HG03442 (cell line): ENCODE measurements around the gene GNG8.

Source experiments
- ATAC-seq: cut with Tn5 transposase; IDR thresholded peaks from one replicate; pipeline ENCODE4 v1.9.1; 2021; ENCODE audit warnings: mild to moderate bottlenecking, moderate library complexity; ENCODE audit not compliant: unreplicated experiment

Gene GNG8

GRCh38 chr19:46620716-46621115 lies 15.3 kb downstream of the GNG8 start:
- ATAC-seq, result no peak

GRCh38 chr19:46620267-46620666 lies 15.7 kb downstream of the GNG8 start:
- ATAC-seq, result no peak

GRCh38 chr19:46618670-46619231 lies 17.3 kb downstream of the GNG8 start:
- ATAC-seq, result no peak

- ATAC-seq, result no peak
These were observed 18.4 kb downstream of the GNG8 start for GRCh38 chr19:46617601-46618000.

GRCh38 chr19:46616631-46617322 lies 19.2 kb downstream of the GNG8 start:
- no peak for ATAC-seq

GRCh38 chr19:46615966-46616365 lies 20.0 kb downstream of the GNG8 start:
- ATAC-seq, result no peak

GRCh38 chr19:46614114-46614722 lies 21.8 kb downstream of the GNG8 start:
- ATAC-seq, result no peak

GRCh38 chr19:46613525-46613924 lies 22.5 kb downstream of the GNG8 start:
- no peak for ATAC-seq

GRCh38 chr19:46611776-46612175 lies 24.2 kb downstream of the GNG8 start:
- ATAC-seq, result no peak

GRCh38 chr19:46610851-46611770 lies 24.9 kb downstream of the GNG8 start:
- ATAC-seq, result no peak

- no peak for ATAC-seq
These were observed 25.6 kb downstream of the GNG8 start for GRCh38 chr19:46610413-46610775.

- ATAC-seq, result no peak
These were observed 26.2 kb downstream of the GNG8 start for GRCh38 chr19:46609511-46610412.

- ATAC-seq, result no peak
These were observed 27.2 kb downstream of the GNG8 start for GRCh38 chr19:46608581-46609345.

GRCh38 chr19:46608178-46608577 lies 27.8 kb downstream of the GNG8 start:
- no peak for ATAC-seq

GRCh38 chr19:46607448-46607841 lies 28.6 kb downstream of the GNG8 start:
- ATAC-seq, result no peak

- no peak for ATAC-seq
These were observed 29.1 kb downstream of the GNG8 start for GRCh38 chr19:46606681-46607447.

- ATAC-seq, result no peak
These were observed 30.0 kb downstream of the GNG8 start for GRCh38 chr19:46606019-46606418.

GRCh38 chr19:46605356-46605821 lies 30.6 kb downstream of the GNG8 start:
- no peak for ATAC-seq
